ENCODE data around the gene GID8.
A peak's percentile ranks its signal among the peaks of the same experiment; 100 is the strongest.

DNA sequence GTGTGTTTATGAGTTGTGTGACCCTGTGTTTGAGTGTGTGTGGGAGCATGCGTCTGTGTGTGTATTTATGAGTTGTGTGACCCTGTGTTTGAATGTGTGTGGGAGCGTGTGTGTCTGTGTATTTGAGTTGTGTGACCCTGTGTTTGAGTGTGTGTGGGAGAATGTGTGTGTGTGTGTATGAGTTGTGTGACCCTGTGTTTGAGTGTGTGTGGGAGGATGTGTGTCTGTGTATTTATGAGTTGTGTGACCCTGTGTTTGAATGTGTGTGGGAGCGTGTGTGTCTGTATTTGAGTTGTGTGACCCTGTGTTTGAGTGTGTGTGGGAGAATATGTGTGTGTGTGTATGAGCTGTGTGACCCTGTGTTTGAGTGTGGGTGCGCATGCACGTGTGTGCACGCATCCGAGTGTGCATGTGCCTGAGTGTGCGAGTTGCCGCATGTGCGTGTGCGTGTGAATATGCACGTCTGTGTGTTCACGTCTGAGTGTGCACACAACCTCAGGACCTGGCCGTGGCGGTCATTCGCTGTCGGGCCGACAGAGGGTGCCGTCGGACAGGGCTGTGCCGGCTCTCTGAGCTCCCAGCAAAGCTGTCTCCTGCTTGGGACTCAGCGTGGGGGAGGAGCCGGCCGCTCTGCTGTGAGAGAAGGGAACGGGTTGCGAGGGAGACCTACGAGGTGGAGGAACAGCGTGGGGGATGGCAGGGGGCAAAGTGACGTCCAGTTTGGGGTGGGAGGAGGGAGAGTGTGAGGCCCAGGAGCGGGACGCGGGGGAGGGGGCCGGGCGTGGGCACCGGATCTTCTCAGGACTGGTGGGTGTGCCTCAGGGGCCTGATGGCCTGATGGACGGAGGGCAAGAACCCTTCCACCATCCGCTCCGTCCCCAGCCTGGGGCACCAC, 34.2 kb downstream of the GID8 start:
- no peak for TF ChIP-seq MYC (IDR thresholded peaks at IDR 0.05; ENCODE audit: borderline replicate concordance, low read length)
- TF ChIP-seq, protein P1, sequence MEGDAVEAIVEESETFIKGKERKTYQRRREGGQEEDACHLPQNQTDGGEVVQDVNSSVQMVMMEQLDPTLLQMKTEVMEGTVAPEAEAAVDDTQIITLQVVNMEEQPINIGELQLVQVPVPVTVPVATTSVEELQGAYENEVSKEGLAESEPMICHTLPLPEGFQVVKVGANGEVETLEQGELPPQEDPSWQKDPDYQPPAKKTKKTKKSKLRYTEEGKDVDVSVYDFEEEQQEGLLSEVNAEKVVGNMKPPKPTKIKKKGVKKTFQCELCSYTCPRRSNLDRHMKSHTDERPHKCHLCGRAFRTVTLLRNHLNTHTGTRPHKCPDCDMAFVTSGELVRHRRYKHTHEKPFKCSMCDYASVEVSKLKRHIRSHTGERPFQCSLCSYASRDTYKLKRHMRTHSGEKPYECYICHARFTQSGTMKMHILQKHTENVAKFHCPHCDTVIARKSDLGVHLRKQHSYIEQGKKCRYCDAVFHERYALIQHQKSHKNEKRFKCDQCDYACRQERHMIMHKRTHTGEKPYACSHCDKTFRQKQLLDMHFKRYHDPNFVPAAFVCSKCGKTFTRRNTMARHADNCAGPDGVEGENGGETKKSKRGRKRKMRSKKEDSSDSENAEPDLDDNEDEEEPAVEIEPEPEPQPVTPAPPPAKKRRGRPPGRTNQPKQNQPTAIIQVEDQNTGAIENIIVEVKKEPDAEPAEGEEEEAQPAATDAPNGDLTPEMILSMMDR (IDR thresholded peaks at IDR 0.05) = peak; percentile 77

All from A549 (cell line).